Measurements from ENCODE around the gene FMO1.
"Not testable (repeated sequence)": the region's sequence is repeated elsewhere in the genome, so short reads cannot be mapped to it uniquely, and the experiment has no call there.

FMO1 gene

GRCh38 chr1:171220581-171221054 lies 27.7 kb upstream of the FMO1 start:
- Histone ChIP-seq H3K4me1 (ENCODE audit: insufficient read depth, low read length) (no peaks in the 10 kb centered on the region), H3K27me3 (ENCODE audit: insufficient read depth, low read length, poor library complexity) (no peaks in the 10 kb centered on the region), H4K20me1 (ENCODE audit: insufficient read depth, low read length) (no peaks in the 10 kb centered on the region), H3K27ac (ENCODE audit: low read length) (no peak overlapping the region), H3K4me2 (ENCODE audit: insufficient read depth, low read length) (no peak overlapping the region), H3K9ac (ENCODE audit: low read depth, low read length) (no peak overlapping the region), H3K9me3 (ENCODE audit: insufficient read depth, low read length, severe bottlenecking) (no peaks in the 10 kb centered on the region), H3K79me2 (ENCODE audit: insufficient read depth, low read length) (no peaks in the 10 kb centered on the region), H3K4me3 (ENCODE audit: low read depth in 1 of 2, low read length in 2 of 2) (no peak overlapping the region), H2AFZ (ENCODE audit: low read depth, low read length) (no peak overlapping the region), H3K36me3 (ENCODE audit: insufficient read depth, low read length) (no peaks in the 10 kb centered on the region)
- ATAC-seq (ENCODE audit: insufficient read depth, low read depth) = no peak
- DNase-seq = no peak
- TF ChIP-seq EZH2 (IDR thresholded peaks at IDR 0.05; ENCODE audit: borderline replicate concordance, low read depth, low read length, severe bottlenecking) = no peak
- no peak for TF ChIP-seq CTCF (IDR thresholded peaks at IDR 0.05; ENCODE audit: borderline replicate concordance, extremely low read depth, low read length, poor library complexity, severe bottlenecking)

- Histone ChIP-seq H3K4me3 (ENCODE audit: low read depth in 1 of 2, low read length in 2 of 2) (no peak overlapping the region), H3K27ac (ENCODE audit: low read length) (no peak overlapping the region), H3K36me3 (ENCODE audit: insufficient read depth, low read length) (no peaks in the 10 kb centered on the region), H3K79me2 (ENCODE audit: insufficient read depth, low read length) (no peaks in the 10 kb centered on the region), H4K20me1 (ENCODE audit: insufficient read depth, low read length) (no peaks in the 10 kb centered on the region), H3K4me1 (ENCODE audit: insufficient read depth, low read length) (no peaks in the 10 kb centered on the region), H2AFZ (ENCODE audit: low read depth, low read length) (no peak overlapping the region), H3K9me3 (ENCODE audit: insufficient read depth, low read length, severe bottlenecking) (no peaks in the 10 kb centered on the region), H3K4me2 (ENCODE audit: insufficient read depth, low read length) (no peak overlapping the region), H3K27me3 (ENCODE audit: insufficient read depth, low read length, poor library complexity) (no peaks in the 10 kb centered on the region), H3K9ac (ENCODE audit: low read depth, low read length) (no peak overlapping the region)
- ATAC-seq (ENCODE audit: insufficient read depth, low read depth) (no peak), DNase-seq (no peak)
- TF ChIP-seq EZH2 (IDR thresholded peaks at IDR 0.05; ENCODE audit: borderline replicate concordance, low read depth, low read length, severe bottlenecking) = no peak
- TF ChIP-seq CTCF (IDR thresholded peaks at IDR 0.05; ENCODE audit: borderline replicate concordance, extremely low read depth, low read length, poor library complexity, severe bottlenecking) = no peak
Observed at GRCh38 chr1:171221665-171222591, 26.4 kb upstream of the FMO1 start.

GRCh38 chr1:171222936-171223335 lies 25.4 kb upstream of the FMO1 start:
- no peak for TF ChIP-seq CTCF (IDR thresholded peaks at IDR 0.05; ENCODE audit: borderline replicate concordance, extremely low read depth, low read length, poor library complexity, severe bottlenecking)
- no peak for TF ChIP-seq EZH2 (IDR thresholded peaks at IDR 0.05; ENCODE audit: borderline replicate concordance, low read depth, low read length, severe bottlenecking)
- ATAC-seq (ENCODE audit: insufficient read depth, low read depth) (no peak), DNase-seq (no peak)
- H3K9ac ChIP-seq (ENCODE audit: low read depth, low read length) = no peak overlapping the region
- H3K4me3 ChIP-seq (ENCODE audit: low read depth in 1 of 2, low read length in 2 of 2) = no peak overlapping the region
- no peaks in the 10 kb centered on the region for H3K9me3 ChIP-seq (ENCODE audit: insufficient read depth, low read length, severe bottlenecking)
- H2AFZ ChIP-seq (ENCODE audit: low read depth, low read length) = no peak overlapping the region
- H3K27me3 ChIP-seq (ENCODE audit: insufficient read depth, low read length, poor library complexity) = no peaks in the 10 kb centered on the region
- H3K4me1 ChIP-seq (ENCODE audit: insufficient read depth, low read length) = no peaks in the 10 kb centered on the region
- H3K27ac ChIP-seq (ENCODE audit: low read length) = no peak overlapping the region
- no peaks in the 10 kb centered on the region for H4K20me1 ChIP-seq (ENCODE audit: insufficient read depth, low read length)
- no peaks in the 10 kb centered on the region for H3K79me2 ChIP-seq (ENCODE audit: insufficient read depth, low read length)
- no peaks in the 10 kb centered on the region for H3K36me3 ChIP-seq (ENCODE audit: insufficient read depth, low read length)
- H3K4me2 ChIP-seq (ENCODE audit: insufficient read depth, low read length) = no peak overlapping the region

- H3K4me3 ChIP-seq (ENCODE audit: low read depth in 1 of 2, low read length in 2 of 2); DNase-seq; H3K36me3 ChIP-seq (ENCODE audit: insufficient read depth, low read length): not testable (repeated sequence)
Observed at GRCh38 chr1:171224257-171224656, 24.0 kb upstream of the FMO1 start.

More at GRCh38 chr1:171224257-171224656, 24.0 kb upstream of the FMO1 start:
- not testable (repeated sequence) for H3K4me2 ChIP-seq (ENCODE audit: insufficient read depth, low read length); H3K9ac ChIP-seq (ENCODE audit: low read depth, low read length); H3K9me3 ChIP-seq (ENCODE audit: insufficient read depth, low read length, severe bottlenecking); H4K20me1 ChIP-seq (ENCODE audit: insufficient read depth, low read length); H3K27me3 ChIP-seq (ENCODE audit: insufficient read depth, low read length, poor library complexity); H2AFZ ChIP-seq (ENCODE audit: low read depth, low read length); H3K27ac ChIP-seq (ENCODE audit: low read length); H3K4me1 ChIP-seq (ENCODE audit: insufficient read depth, low read length); ATAC-seq (ENCODE audit: insufficient read depth, low read depth); H3K79me2 ChIP-seq (ENCODE audit: insufficient read depth, low read length)
